Lower leg skin (tissue), 3 donors: ENCODE data around the gene CRYBG2.

Experiments used
- CTCF ChIP-seq, 3 donors: fragments of 450-650 bp; IDR thresholded peaks; one replicate each; pipeline ENCODE4 v1.5.1; 2016; ENCODE audit warnings: antibody characterized with exemption in 3 of 3, mild to moderate bottlenecking in 3 of 3, moderate library complexity in 2 of 3
- POLR2A ChIP-seq, 2 donors: fragments of 450-650 bp; IDR thresholded peaks; one replicate each; pipeline ENCODE4 v1.6.1; 2016 to 2017; ENCODE audit warnings: antibody characterized with exemption in 2 of 2, mild to moderate bottlenecking in 1 of 2, moderate library complexity in 1 of 2

DNA sequence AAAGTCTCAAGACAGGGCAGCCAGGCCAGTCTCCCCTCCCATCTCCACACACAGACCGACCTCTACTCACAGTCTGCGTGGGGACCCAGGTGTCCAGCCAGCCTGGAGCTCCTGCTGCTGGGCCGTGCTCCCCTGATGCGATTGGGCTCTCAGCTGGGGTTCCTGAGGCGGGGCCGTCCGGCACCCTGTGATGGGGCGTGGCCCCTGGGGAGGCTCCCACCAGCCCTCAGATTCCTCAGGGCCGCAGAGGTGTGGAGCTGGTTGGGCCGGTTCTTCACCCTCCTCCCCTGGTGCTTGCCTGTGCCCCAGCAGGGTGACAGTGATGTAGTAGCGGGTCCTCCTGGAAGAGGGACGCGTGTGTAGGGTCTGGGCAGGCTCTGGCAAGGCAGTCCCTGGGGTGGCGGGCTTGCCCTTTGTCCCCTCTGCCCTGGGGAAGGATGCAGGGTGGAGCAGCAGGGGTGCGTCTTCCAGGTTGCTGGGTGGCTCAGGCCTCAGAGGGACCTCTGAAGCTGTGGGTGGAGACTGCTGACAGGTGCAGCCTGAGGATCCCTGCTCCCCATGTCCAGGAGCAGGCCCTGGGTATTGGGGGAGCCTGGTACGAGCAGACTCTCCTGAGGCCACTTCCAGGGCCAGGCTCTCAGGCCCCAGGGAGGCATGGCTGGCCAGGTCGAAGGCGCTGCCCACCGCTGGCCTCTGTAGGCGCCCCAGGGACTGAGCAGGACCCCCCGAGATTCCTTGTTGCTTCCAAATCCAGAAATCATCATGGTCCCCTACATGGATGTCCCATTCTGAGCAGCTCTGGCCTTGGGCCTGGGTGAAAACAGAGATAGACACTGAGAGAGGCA is at the start of gene CRYBG2:
- TF ChIP-seq CTCF (IDR thresholded peaks at IDR 0.05) (no peak), POLR2A (IDR thresholded peaks at IDR 0.05) (no peak)
